HG02943 (cell line): ENCODE data around the gene ROGDI.

Source experiments
- ATAC-seq: cut with Tn5 transposase; IDR thresholded peaks from one replicate; pipeline ENCODE4 v1.9.1; 2021; ENCODE audit warnings: mild to moderate bottlenecking, low read depth, moderate library complexity; ENCODE audit not compliant: unreplicated experiment

The ROGDI gene

GRCh38 chr16:4814542-4815173 lies 12.2 kb upstream of the ROGDI start:
- ATAC-seq = no peak

- no peak for ATAC-seq
Observed at GRCh38 chr16:4814046-4814445, 11.6 kb upstream of the ROGDI start.

- ATAC-seq = no peak
Observed at GRCh38 chr16:4813251-4814003, 11.0 kb upstream of the ROGDI start.

- no peak for ATAC-seq
Observed at GRCh38 chr16:4811773-4812172, 9.3 kb upstream of the ROGDI start.

GRCh38 chr16:4811242-4811641 lies 8.8 kb upstream of the ROGDI start:
- ATAC-seq = no peak

GRCh38 chr16:4806280-4806679 lies 3.8 kb upstream of the ROGDI start:
- ATAC-seq = no peak

- ATAC-seq = no peak
Observed at GRCh38 chr16:4805231-4805630, 2.8 kb upstream of the ROGDI start.

- no peak for ATAC-seq
Observed at GRCh38 chr16:4803898-4804762, 1.7 kb upstream of the ROGDI start.

GRCh38 chr16:4803401-4803844 lies 990 bp upstream of the ROGDI start:
- ATAC-seq = no peak

- peak; percentile 91 for ATAC-seq
Observed at GRCh38 chr16:4802659-4803287, 340 bp upstream of the ROGDI start.

GRCh38 chr16:4801051-4801961 lies 1.1 kb downstream of the ROGDI start:
- ATAC-seq = no peak

- ATAC-seq = no peak
Observed at GRCh38 chr16:4800290-4801041, 2.0 kb downstream of the ROGDI start.

GRCh38 chr16:4799171-4799855 lies 3.1 kb downstream of the ROGDI start:
- ATAC-seq = no peak

GRCh38 chr16:4798456-4798855 lies 4.0 kb downstream of the ROGDI start:
- no peak for ATAC-seq

- ATAC-seq = no peak
Observed at GRCh38 chr16:4797805-4798252, 4.6 kb downstream of the ROGDI start.

- no peak for ATAC-seq
Observed at GRCh38 chr16:4796982-4797804, 5.2 kb downstream of the ROGDI start.

GRCh38 chr16:4795828-4796572 lies 6.4 kb downstream of the ROGDI start:
- ATAC-seq = no peak
